K562 (cell line): Measurements from ENCODE around the gene TEX54. TPM values are rescaled to one million over a fixed set of nuclear protein-coding genes. Genes with fewer than 3 reads are reported as not detected.

ENCODE experiments used
- ATAC-seq: fragments of 200-7000 bp; cut with Tn5 transposase; 3 replicates; pipeline ENCODE4 v1.9.1; 2020; ENCODE audit warnings: moderate library complexity
- BruUV-seq: library from RNA; stranded (reverse); fragments of 400-500 nt; replicated peaks from 2 replicates; lab custom pipeline; 2021; lab: Mats Ljungman, UMichigan
- CTCF ChIA-PET: fragments of 300-600 bp; formaldehyde crosslinking; extraction: SDS; loops from one replicate; lab custom pipeline; 2021; ENCODE audit warnings: low intra/inter-chr PET ratio; lab: Yijun Ruan, JAX
- POLR2A ChIA-PET: fragments of 300-600, 350-650 bp; sonication (Branson Sonifier 250); formaldehyde crosslinking; extraction: SDS; loops from one replicate; lab custom pipeline; 2021; ENCODE audit warnings: antibody characterized with exemption, inconsistent platforms; lab: Yijun Ruan, JAX
- DNase-seq, 4 experiments: peaks; one replicate each; pipeline versions ENCODE4 v3.0.0 to v3.0.0-alpha.2; 2011 to 2018; ENCODE audit warnings: low spot score in 3 of 4, mixed read lengths in 3 of 4; ENCODE audit errors: extremely low read depth in 1 of 4
- FAIRE-seq: peaks from 2 replicates; lab custom pipeline; 2011; peaks lifted over from hg19 to GRCh38; lab: Jason Lieb, UNC
- H2AFZ ChIP-seq: 2 replicates; pipeline ENCODE4 v1.6.0; 2011; ENCODE audit warnings: low read depth, low read length, control low read depth, inconsistent platforms
- H3K27ac ChIP-seq: fragments of 200-600 bp; 3 replicates; pipeline ENCODE4 v1.8.0; 2011; ENCODE audit warnings: low read depth, mild to moderate bottlenecking, control low read depth, inconsistent platforms, low read length, moderate library complexity, mixed read lengths; ENCODE audit errors: extremely low read depth
- H3K27me3 ChIP-seq, 2 experiments: fragments of 300-600 bp in 1 of 2; 2 replicates in 1 of 2; 3 replicates in 1 of 2; pipeline versions ENCODE4 v1.6.0 to v1.8.0; 2011; ENCODE audit warnings: inconsistent platforms in 2 of 2, low read length in 2 of 2, mild to moderate bottlenecking in 1 of 2, mixed read lengths in 1 of 2, moderate library complexity in 1 of 2; ENCODE audit not compliant: control insufficient read depth in 2 of 2, insufficient read depth in 2 of 2
- H3K36me3 ChIP-seq: fragments of 300-600 bp; 3 replicates; pipeline ENCODE4 v1.8.0; 2011; ENCODE audit warnings: mild to moderate bottlenecking, low read length, inconsistent platforms; ENCODE audit not compliant: control insufficient read depth, insufficient read depth
- H3K4me1 ChIP-seq, 2 experiments: fragments of 200-600 bp in 1 of 2; replicated peaks in 1 of 2; 2 replicates in 1 of 2; 3 replicates in 1 of 2; pipeline versions ENCODE4 v1.5.1 to v1.8.0; 2011; ENCODE audit warnings: inconsistent platforms in 2 of 2, low read length in 2 of 2, mild to moderate bottlenecking in 1 of 2, mixed read lengths in 1 of 2, moderate library complexity in 1 of 2; ENCODE audit not compliant: control insufficient read depth in 2 of 2, insufficient read depth in 2 of 2
- H3K4me2 ChIP-seq: 2 replicates; pipeline ENCODE4 v1.6.1; 2011; ENCODE audit warnings: low read length, control low read depth, inconsistent platforms, mixed read lengths; ENCODE audit not compliant: insufficient read depth
- H3K4me3 ChIP-seq: fragments of 200-600 bp; sonication (generic), shearing (Covaris generic); 2 replicates; pipeline ENCODE4 v1.5.1; 2016; ENCODE audit warnings: control low read depth, inconsistent platforms
- H3K79me2 ChIP-seq: fragments of 200-600 bp; 3 replicates; pipeline ENCODE4 v1.8.0; 2011; ENCODE audit warnings: low read length, inconsistent platforms; ENCODE audit not compliant: control insufficient read depth, insufficient read depth
- H3K9ac ChIP-seq, 2 experiments: 2 replicates each; pipeline versions ENCODE4 v1.6.0 to v1.6.1; 2011; ENCODE audit warnings: low read depth in 2 of 2, low read length in 2 of 2, control low read depth in 1 of 2, inconsistent platforms in 1 of 2, mild to moderate bottlenecking in 1 of 2, mixed read lengths in 1 of 2; ENCODE audit not compliant: insufficient read depth in 1 of 2
- H3K9me1 ChIP-seq: one replicate; pipeline ENCODE4 v1.6.0; 2011; ENCODE audit warnings: inconsistent platforms, mild to moderate bottlenecking, low read length, moderate library complexity; ENCODE audit not compliant: control insufficient read depth, insufficient read depth
- H3K9me3 ChIP-seq: replicated peaks from 2 replicates; pipeline ENCODE4 v1.5.1; 2011; ENCODE audit warnings: low read depth, low read length, inconsistent platforms; ENCODE audit not compliant: control insufficient read depth, insufficient read depth
- H4K20me1 ChIP-seq: replicated peaks from 2 replicates; pipeline ENCODE4 v1.6.1; 2011; ENCODE audit warnings: low read length, inconsistent platforms, mixed read lengths; ENCODE audit not compliant: control insufficient read depth, insufficient read depth
- ASH1L ChIP-seq: fragments of 450-650 bp; IDR thresholded peaks from 2 replicates; pipeline ENCODE4 v1.6.1; 2018; ENCODE audit warnings: borderline replicate concordance, mild to moderate bottlenecking, low read depth; ENCODE audit not compliant: partially characterized antibody
- ETV6 ChIP-seq, 3 experiments: fragments of 150-350 bp in 1 of 3; sonication (generic) in 1 of 3; formaldehyde crosslinking in 1 of 3; IDR thresholded peaks; 2 replicates each; pipeline versions ENCODE4 v1.6.1 to v1.8.0; 2014 to 2022; ENCODE audit warnings: borderline replicate concordance in 2 of 3, low read depth in 2 of 3, antibody characterized with exemption in 1 of 3, low read length in 1 of 3, mild to moderate bottlenecking in 1 of 3, missing genetic modification reagents in 1 of 3
- FOSL1 ChIP-seq: fragments of 200-800 bp; sonication (Bioruptor generic); conservative IDR thresholded peaks from 2 replicates; pipeline ENCODE4 v1.6.1; 2016; ENCODE audit warnings: missing genetic modification characterization, missing compliant biosample characterization
- MYC ChIP-seq, 2 experiments: fragments of 250-450 bp in 1 of 2; sonication (Bioruptor Pico) in 1 of 2; IDR thresholded peaks; 2 replicates each; pipeline versions ENCODE4 v1.5.1 to v1.6.1; 2012 to 2021; ENCODE audit warnings: low read depth in 2 of 2, borderline replicate concordance in 1 of 2, improper control_type of control experiment in 1 of 2, low read length in 1 of 2, mild to moderate bottlenecking in 1 of 2, moderate library complexity in 1 of 2
- NBN ChIP-seq: fragments of 450-650 bp; IDR thresholded peaks from 2 replicates; pipeline ENCODE4 v1.6.1; 2016; ENCODE audit warnings: low read depth, mild to moderate bottlenecking
- NFE2 ChIP-seq: IDR thresholded peaks from 2 replicates; pipeline ENCODE4 v1.6.1; 2014; ENCODE audit warnings: antibody characterized with exemption, low read depth
- SAP30 ChIP-seq: fragments of 200-600 bp; sonication (generic); IDR thresholded peaks from 2 replicates; pipeline ENCODE4 v1.6.1; 2012; ENCODE audit warnings: borderline replicate concordance, low read depth, mild to moderate bottlenecking, moderate library complexity, low read length, control low read depth, inconsistent platforms; ENCODE audit not compliant: insufficient read depth, poor library complexity, severe bottlenecking
- ZNF431 ChIP-seq: sonication (generic); formaldehyde crosslinking; IDR thresholded peaks from 2 replicates; pipeline ENCODE4 v1.8.0; 2022; ENCODE audit warnings: mild to moderate bottlenecking, missing genetic modification reagents
- WGBS: fragments of 100-300 bp; shearing (Covaris generic); methylation state at CpG from one replicate; pipeline ENCODE4 v1.1.6; 2016; ENCODE audit warnings: low coverage, mixed read lengths; ENCODE audit not compliant: insufficient coverage; ENCODE audit errors: missing lambda C conversion rate; 5-methylcytosine and 5-hydroxymethylcytosine counted together
- in situ Hi-C: fragments of 300-500 bp; cut with MboI; formaldehyde crosslinking; loops from 4 replicates; pipeline ENCODE4 v1.15.0; 2018; ENCODE audit warnings: inconsistent platforms, mixed read lengths
- intact Hi-C: fragments of 100-400 bp; cut with micrococcal nuclease; formaldehyde crosslinking; loops from 2 replicates; pipeline ENCODE4 v1.14.2; 2022
- polyA plus RNA-seq, 8 experiments: library from polyadenylated mRNA; depleted of rRNA in 4 of 8; stranded (reverse) in 5 of 8; unstranded in 3 of 8; fragments of >200 nt; fragmentation: Nextera tagmentation in 2 of 8; fragmentation: Illumina TruSeq in 1 of 8; extraction: Ambion mirVana in 2 of 8; extraction: Trizol in 1 of 8; gene quantifications; 2 replicates each; pipeline versions ENCODE4 v1.2.1 to v1.2.3, GENCODE V29; 2011 to 2014; ENCODE audit warnings: inconsistent platforms in 1 of 8, missing spikeins in 1 of 8
- total RNA-seq, 7 experiments: library from RNA; depleted of rRNA in 6 of 7; stranded (reverse); fragments of >200 nt in 6 of 7; fragmentation: Illumina TruSeq in 2 of 7; extraction: Trizol in 2 of 7; gene quantifications; 2 replicates each; pipeline versions ENCODE4 v1.2.1 to v1.2.3, GENCODE V29; 2011 to 2021; ENCODE audit warnings: low replicate concordance in 1 of 7

The TEX54 gene
- total and polyA plus RNA-seq, 9 of the 15 experiments (the other 6 are each of a cell fraction or from before 2014, with no cell fraction given), result not detected

- no TSS peak for BruUV-seq
- in situ Hi-C loops, result no loop called here
- no peak overlapping the region for H3K27ac ChIP-seq
- no peaks in the 10 kb centered on the region for H3K36me3 ChIP-seq
- CTCF ChIA-PET, result no interaction called here
- WGBS, result 34% methylated on average over 3 of the region's 3 CpGs
- no peak overlapping the region for H2AFZ ChIP-seq
- TF ChIP-seq MYC (IDR thresholded peaks at IDR 0.05; ENCODE audit: low read depth, low read length) (no peak), MYC (CRISPR knock-in tag; IDR thresholded peaks at IDR 0.05; ENCODE audit: borderline replicate concordance, low read depth) (no peak), ZNF431 (CRISPR knock-in tag) (no peak), ASH1L (no peak), NFE2 (no peak), ETV6 (IDR thresholded peaks at IDR 0.05; ENCODE audit: borderline replicate concordance in 1 of 2, low read depth in 2 of 2, low read length in 1 of 2) (no peak), ETV6 (CRISPR knock-in tag; IDR thresholded peaks at IDR 0.05; ENCODE audit: borderline replicate concordance) (no peak), FOSL1 (tag) (no peak), SAP30 (no peak), NBN (no peak)
- H4K20me1 ChIP-seq, result 0 out of 2 replicates have a peak, but pooled peaks cover under 1% of the 10 kb centered on the region
- H3K9me3 ChIP-seq, result no peaks in the 10 kb centered on the region; the same call in 1 of the 2 replicates
- DNase-seq (no peak), ATAC-seq (no peak), FAIRE-seq (no peak)
- POLR2A ChIA-PET, result interaction anchor here (0.5 to 6.3 kb wide), 2 partner anchors 8 to 14 kb away, joined by 3 to 100 read pairs; partner anchors contain the start of gene TEX54
- no peak overlapping the region for H3K4me2 ChIP-seq
- H3K9ac ChIP-seq, result no peak overlapping the region
- no peaks in the 10 kb centered on the region for H3K79me2 ChIP-seq
- H3K4me1 ChIP-seq, result peaks cover 5 to 8% of the 10 kb centered on the region in 2 experiments; a peak in 3 of 5 replicates
- intact Hi-C loops, result loop anchor here (10.0 kb wide), 1 partner anchor 121 kb away; the partner anchor contains the start of genes HNRNPUL2 and TTC9C
- H3K9me1 ChIP-seq, result no peaks in the 10 kb centered on the region
- H3K27me3 ChIP-seq, result no peaks in the 10 kb centered on the region
- H3K4me3 ChIP-seq, result no peak overlapping the region
These were observed 13.5 kb upstream of the TEX54 start for GRCh38 chr11:62846177-62846576.
